K562 treated with DMSO at 1 percent for 48 hours (cell line): ENCODE results near the gene MED13. TPM values are rescaled to one million over a fixed set of nuclear protein-coding genes. Genes with fewer than 3 reads are reported as not detected.

Experiments used
- total RNA-seq: library from RNA; unstranded; fragments of 300-600 nt; gene quantifications from 2 replicates; pipeline ENCODE4 v1.2.3, GENCODE V29; 2022; ENCODE audit warnings: low replicate concordance; ENCODE audit errors: extremely low read depth

Gene MED13
- total RNA-seq = not detected in 2 replicates

DNA sequence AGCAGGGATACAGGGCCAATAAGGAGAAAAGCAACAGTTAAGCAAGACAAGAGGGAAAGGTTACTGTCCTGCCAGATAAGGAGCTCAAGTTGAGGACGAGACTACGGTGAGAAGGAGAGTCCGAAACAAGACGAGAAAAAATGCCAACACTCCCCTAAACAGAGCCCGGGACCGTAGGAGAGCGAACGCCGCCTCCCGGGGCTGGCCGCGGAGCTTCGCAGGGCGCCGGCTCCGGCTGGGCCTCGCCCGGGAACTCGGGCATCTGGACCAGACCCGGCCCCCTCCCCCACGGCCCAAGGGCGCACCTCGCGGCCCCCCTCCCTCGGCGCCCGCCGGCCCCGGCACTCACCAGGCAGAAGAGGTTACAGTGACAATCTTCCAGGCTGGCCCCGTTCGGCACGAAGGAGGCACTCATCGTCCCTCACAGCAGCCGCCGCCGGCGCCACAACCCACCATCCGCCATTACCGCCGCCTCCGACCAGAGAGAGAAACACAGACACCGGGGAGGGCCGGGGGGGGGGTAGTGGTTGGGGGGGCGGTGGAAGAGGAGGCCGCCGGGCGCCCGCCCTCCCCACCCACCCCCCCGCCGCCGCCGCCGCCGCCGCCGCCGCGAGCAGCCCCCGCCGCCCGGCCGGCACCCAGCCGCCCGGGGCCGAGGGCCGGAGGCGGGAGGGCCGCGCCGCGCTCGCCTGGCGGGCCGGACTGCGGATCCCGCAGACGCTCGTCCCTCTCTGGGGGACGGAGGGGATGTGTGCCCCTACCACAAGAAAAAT, at the start of gene MED13:
Gene MED13 (minus strand): TSS at position 488 of the 773 bp plus-strand sequence. CDS start 73 bp downstream, at position 415.

DNA sequence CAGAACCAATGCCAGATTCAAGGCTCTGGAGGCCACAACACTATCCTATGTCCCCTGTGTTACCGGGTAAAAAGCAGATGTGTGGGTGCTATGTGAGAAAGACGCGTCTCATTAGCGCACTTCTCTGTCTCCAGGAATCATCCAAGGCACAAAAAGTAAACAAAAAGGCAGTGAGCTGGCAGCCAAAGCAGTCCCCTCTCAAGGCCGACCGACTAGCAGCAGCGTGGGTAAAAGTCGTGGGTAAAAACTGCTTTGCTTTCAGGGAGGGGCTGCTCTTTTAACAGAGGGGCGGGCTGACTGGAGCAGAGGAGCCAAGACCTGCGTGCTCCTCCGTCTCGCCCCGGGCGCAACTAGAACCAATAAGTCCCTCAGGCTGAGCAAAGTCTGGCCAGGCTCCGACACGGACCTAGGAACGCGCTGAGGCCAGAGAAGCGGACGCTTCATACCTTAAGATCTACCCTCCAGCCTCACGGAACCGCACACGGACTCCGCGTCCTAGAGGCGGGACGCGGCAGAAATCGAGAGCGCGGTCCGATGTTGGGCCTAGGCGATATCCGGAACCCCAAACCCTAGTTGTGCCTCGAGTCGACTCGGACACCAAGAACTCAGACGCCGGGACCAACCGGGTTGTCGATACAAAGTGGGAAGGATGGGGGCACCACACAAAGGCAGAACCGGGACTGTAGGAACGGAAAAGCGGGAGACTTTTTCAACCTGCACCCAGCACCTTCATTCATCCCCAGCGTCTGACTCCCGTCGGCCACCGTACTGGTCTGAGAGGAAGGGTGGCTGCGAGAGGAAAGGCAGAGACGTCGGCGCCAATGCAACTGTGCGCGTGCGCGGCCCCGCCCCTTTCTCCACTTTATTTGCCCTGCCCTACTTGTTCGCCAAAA, 137.6 kb downstream of the MED13 start, which contains the start of gene INTS2:
Gene INTS2 (minus strand): TSS at position 775 of the 893 bp plus-strand sequence. CDS start 1,338 bp downstream, outside the sequence.

Other genes starting within 250 kb of the MED13 start
- not detected in 2 replicates for gene BRIP1, start 201.8 kb downstream of the MED13 start, total RNA-seq
- not detected in 2 replicates for gene INTS2, start 137.3 kb downstream of the MED13 start, total RNA-seq